OCI-LY1 (cell line): ENCODE data around the gene MYO1E.
"Not testable (repeated sequence)": the region's sequence is repeated elsewhere in the genome, so short reads cannot be mapped to it uniquely, and the experiment has no call there.

ENCODE experiments used
- H2AFZ ChIP-seq: fragments of 200-600 bp; sonication (generic), shearing (Covaris generic); 2 replicates; pipeline ENCODE4 v1.6.0; 2014; ENCODE audit warnings: antibody characterized with exemption, mild to moderate bottlenecking, low read length
- H3F3A ChIP-seq: fragments of 200-600 bp; sonication (generic), shearing (Covaris generic); 2 replicates; pipeline ENCODE4 v1.6.0; 2014; ENCODE audit warnings: mild to moderate bottlenecking, antibody characterized with exemption, low read length, moderate library complexity; ENCODE audit not compliant: insufficient read depth
- H3K27ac ChIP-seq: fragments of 200-600 bp; sonication (generic); 2 replicates; pipeline ENCODE4 v1.5.1; 2014; ENCODE audit warnings: low read length, mixed run types, mild to moderate bottlenecking, low read depth; ENCODE audit not compliant: poor library complexity, severe bottlenecking
- H3K27me3 ChIP-seq: fragments of 200-600 bp; sonication (generic); 2 replicates; pipeline ENCODE4 v1.6.0; 2014; ENCODE audit warnings: antibody characterized with exemption, mild to moderate bottlenecking, low read length, moderate library complexity; ENCODE audit not compliant: insufficient read depth
- H3K36me3 ChIP-seq: fragments of 200-600 bp; sonication (generic); 2 replicates; pipeline ENCODE4 v1.6.1; 2014; ENCODE audit warnings: mild to moderate bottlenecking, antibody characterized with exemption, low read length, moderate library complexity, mixed read lengths; ENCODE audit not compliant: insufficient read depth
- H3K4me1 ChIP-seq: fragments of 200-600 bp; sonication (generic); 2 replicates; pipeline ENCODE4 v1.5.1; 2014; ENCODE audit warnings: mild to moderate bottlenecking, low read length, moderate library complexity; ENCODE audit not compliant: insufficient read depth, severe bottlenecking
- H3K4me2 ChIP-seq: fragments of 200-600 bp; sonication (generic), shearing (Covaris generic); 2 replicates; pipeline ENCODE4 v1.6.1; 2014; ENCODE audit warnings: low read length
- H3K4me3 ChIP-seq: fragments of 200-600 bp; sonication (generic); 2 replicates; pipeline ENCODE4 v1.5.1; 2014; ENCODE audit warnings: low read length, low read depth, mild to moderate bottlenecking, mixed read lengths; ENCODE audit not compliant: poor library complexity, severe bottlenecking
- H3K79me2 ChIP-seq: fragments of 200-600 bp; shearing (Covaris generic); 2 replicates; pipeline ENCODE4 v1.6.1; 2016; ENCODE audit warnings: mixed run types, low read length, mixed read lengths; ENCODE audit not compliant: insufficient read depth
- H3K9ac ChIP-seq: fragments of 200-600 bp; sonication (generic), shearing (Covaris generic); 2 replicates; pipeline ENCODE4 v1.6.1; 2014; ENCODE audit warnings: mild to moderate bottlenecking, low read length, mixed read lengths
- H3K9me2 ChIP-seq: fragments of 200-600 bp; sonication (generic), shearing (Covaris generic); 2 replicates; pipeline ENCODE4 v1.6.1; 2014; ENCODE audit warnings: low read depth, mild to moderate bottlenecking, low read length, mixed read lengths
- H3K9me3 ChIP-seq: fragments of 200-600 bp; shearing (Covaris generic); 2 replicates; pipeline ENCODE4 v1.6.1; 2014; ENCODE audit warnings: low read length, mixed read lengths
- H4K20me1 ChIP-seq: fragments of 200-600 bp; sonication (generic), shearing (Covaris generic); 2 replicates; pipeline ENCODE4 v1.6.0; 2016; ENCODE audit warnings: mild to moderate bottlenecking, low read length; ENCODE audit not compliant: insufficient read depth
- CTCF ChIP-seq: fragments of 200-600 bp; sonication (generic), shearing (Covaris generic); IDR thresholded peaks from 2 replicates; pipeline ENCODE4 v1.5.1; 2017; ENCODE audit warnings: mild to moderate bottlenecking, antibody characterized with exemption, low read length, moderate library complexity, mixed read lengths
- EZH2 ChIP-seq: fragments of 200-600 bp; sonication (generic), shearing (Covaris generic); IDR thresholded peaks from 2 replicates; pipeline ENCODE4 v1.8.0; 2017; ENCODE audit warnings: borderline replicate concordance, mixed run types, mild to moderate bottlenecking, antibody characterized with exemption, low read length, moderate library complexity, mixed read lengths

The MYO1E gene

GRCh38 chr15:59388670-59389069 is 16.0 kb upstream of the MYO1E start:
- no peaks in the 10 kb centered on the region for H3K9me2 ChIP-seq
- H3K4me1 ChIP-seq, result peaks cover 25% of the 10 kb centered on the region
- H4K20me1 ChIP-seq, result no peaks in the 10 kb centered on the region
- peaks cover 9% of the 10 kb centered on the region; the same call in 1 of the 2 replicates for H3K36me3 ChIP-seq
- no peak overlapping the region for H2AFZ ChIP-seq
- H3K9me3 ChIP-seq, result no peaks in the 10 kb centered on the region
- no peaks in the 10 kb centered on the region for H3F3A ChIP-seq
- H3K27ac ChIP-seq, result peak overlapping the region; percentile 17
- no peak overlapping the region for H3K4me2 ChIP-seq
- H3K9ac ChIP-seq, result no peak overlapping the region
- no peak overlapping the region for H3K4me3 ChIP-seq
- H3K79me2 ChIP-seq, result no peaks in the 10 kb centered on the region
- no peaks in the 10 kb centered on the region for H3K27me3 ChIP-seq
- TF ChIP-seq CTCF (no peak), EZH2 (no peak)

- peaks cover 20% of the 10 kb centered on the region; the same call in 1 of the 2 replicates for H3K36me3 ChIP-seq
- H3F3A ChIP-seq, H3K9me3 ChIP-seq, H3K79me2 ChIP-seq, H3K4me2 ChIP-seq, H3K9ac ChIP-seq, H3K4me3 ChIP-seq, H3K9me2 ChIP-seq, H2AFZ ChIP-seq, H3K27me3 ChIP-seq, H4K20me1 ChIP-seq: not testable (repeated sequence)
- H3K27ac ChIP-seq, result peak overlapping the region; percentile 17
- peaks cover 12% of the 10 kb centered on the region for H3K4me1 ChIP-seq
These were observed 14.7 kb upstream of the MYO1E start for GRCh38 chr15:59387196-59387878.

- Histone ChIP-seq H3F3A (no peaks in the 10 kb centered on the region), H3K9ac (no peak overlapping the region), H3K4me1 (peaks cover 9% of the 10 kb centered on the region), H2AFZ (no peak overlapping the region), H3K4me3 (no peak overlapping the region), H3K4me2 (no peak overlapping the region), H3K27me3 (no peaks in the 10 kb centered on the region), H3K79me2 (no peaks in the 10 kb centered on the region), H3K36me3 (peaks cover 35% of the 10 kb centered on the region), H3K9me2 (no peaks in the 10 kb centered on the region), H4K20me1 (no peaks in the 10 kb centered on the region), H3K27ac (no peak overlapping the region), H3K9me3 (no peaks in the 10 kb centered on the region)
- no peak for TF ChIP-seq EZH2
- no peak for TF ChIP-seq CTCF
These were observed 12.5 kb upstream of the MYO1E start for GRCh38 chr15:59385171-59385570.

GRCh38 chr15:59384507-59384906 is 11.8 kb upstream of the MYO1E start:
- peak overlapping the region; percentile 5 for H3K27ac ChIP-seq
- H3K9me3 ChIP-seq, result no peaks in the 10 kb centered on the region
- H3K79me2 ChIP-seq, result no peaks in the 10 kb centered on the region
- TF ChIP-seq CTCF, result no peak
- TF ChIP-seq EZH2, result no peak
- peaks cover 35% of the 10 kb centered on the region for H3K36me3 ChIP-seq
- no peak overlapping the region for H2AFZ ChIP-seq
- no peaks in the 10 kb centered on the region for H3F3A ChIP-seq
- H3K4me3 ChIP-seq, result no peak overlapping the region
- no peak overlapping the region for H3K4me2 ChIP-seq
- no peaks in the 10 kb centered on the region for H3K9me2 ChIP-seq
- no peaks in the 10 kb centered on the region for H4K20me1 ChIP-seq
- H3K9ac ChIP-seq, result no peak overlapping the region
- H3K27me3 ChIP-seq, result no peaks in the 10 kb centered on the region
- peaks cover 3% of the 10 kb centered on the region for H3K4me1 ChIP-seq
